DND-41 (cell line): ENCODE results near the gene SCNN1B.

ENCODE experiments used
- ATAC-seq: fragments of 200-7000 bp; cut with Tn5 transposase; 3 replicates; pipeline ENCODE4 v1.9.1; 2021; ENCODE audit warnings: low read depth; ENCODE audit not compliant: insufficient read depth
- DNase-seq: peaks from one replicate; pipeline ENCODE4 v3.0.0-alpha.2; 2020
- H2AFZ ChIP-seq: 2 replicates; pipeline ENCODE4 v1.6.0; 2012; ENCODE audit warnings: low read depth, low read length
- H3K27ac ChIP-seq: 2 replicates; pipeline ENCODE4 v1.5.1; 2012; ENCODE audit warnings: low read length, inconsistent platforms
- H3K27me3 ChIP-seq: fragments of 200-600 bp; sonication (generic); 2 replicates; pipeline ENCODE4 v1.6.0; 2012; ENCODE audit warnings: low read length, mild to moderate bottlenecking, inconsistent platforms; ENCODE audit not compliant: insufficient read depth, poor library complexity
- H3K36me3 ChIP-seq: 2 replicates; pipeline ENCODE4 v1.5.1; 2012; ENCODE audit warnings: low read length, inconsistent platforms; ENCODE audit not compliant: insufficient read depth
- H3K4me1 ChIP-seq: 2 replicates; pipeline ENCODE4 v1.5.1; 2012; ENCODE audit warnings: mild to moderate bottlenecking, low read length; ENCODE audit not compliant: insufficient read depth
- H3K4me2 ChIP-seq: 2 replicates; pipeline ENCODE4 v1.6.0; 2012; ENCODE audit warnings: mild to moderate bottlenecking, moderate library complexity, low read length, inconsistent platforms; ENCODE audit not compliant: insufficient read depth
- H3K4me3 ChIP-seq, 2 experiments: fragments of 200-600 bp in 1 of 2; shearing (Covaris generic) in 1 of 2; 2 replicates each; pipeline ENCODE4 v1.5.1; 2012 to 2016; ENCODE audit warnings: inconsistent platforms in 2 of 2, low read length in 2 of 2, mild to moderate bottlenecking in 2 of 2, low read depth in 1 of 2, moderate library complexity in 1 of 2
- H3K79me2 ChIP-seq: 2 replicates; pipeline ENCODE4 v1.6.0; 2012; ENCODE audit warnings: low read length, inconsistent platforms; ENCODE audit not compliant: insufficient read depth
- H3K9ac ChIP-seq: 2 replicates; pipeline ENCODE4 v1.6.0; 2012; ENCODE audit warnings: low read depth, mild to moderate bottlenecking, inconsistent platforms, low read length, moderate library complexity
- H3K9me3 ChIP-seq: 2 replicates; pipeline ENCODE4 v1.5.1; 2012; ENCODE audit warnings: low read length, moderate library complexity, mild to moderate bottlenecking, inconsistent platforms; ENCODE audit not compliant: insufficient read depth, severe bottlenecking
- H4K20me1 ChIP-seq: 2 replicates; pipeline ENCODE4 v1.6.0; 2012; ENCODE audit warnings: low read length; ENCODE audit not compliant: insufficient read depth
- CTCF ChIP-seq: IDR thresholded peaks from 2 replicates; pipeline ENCODE4 v1.5.1; 2012; ENCODE audit warnings: borderline replicate concordance, low read length, moderate library complexity, mild to moderate bottlenecking; ENCODE audit not compliant: poor library complexity, severe bottlenecking; ENCODE audit errors: extremely low read depth
- EZH2 ChIP-seq: IDR thresholded peaks from 3 replicates; pipeline ENCODE4 v1.6.1; 2012; ENCODE audit warnings: borderline replicate concordance, low read depth, mild to moderate bottlenecking, moderate library complexity, low read length, inconsistent platforms; ENCODE audit not compliant: severe bottlenecking

The SCNN1B gene

DNA sequence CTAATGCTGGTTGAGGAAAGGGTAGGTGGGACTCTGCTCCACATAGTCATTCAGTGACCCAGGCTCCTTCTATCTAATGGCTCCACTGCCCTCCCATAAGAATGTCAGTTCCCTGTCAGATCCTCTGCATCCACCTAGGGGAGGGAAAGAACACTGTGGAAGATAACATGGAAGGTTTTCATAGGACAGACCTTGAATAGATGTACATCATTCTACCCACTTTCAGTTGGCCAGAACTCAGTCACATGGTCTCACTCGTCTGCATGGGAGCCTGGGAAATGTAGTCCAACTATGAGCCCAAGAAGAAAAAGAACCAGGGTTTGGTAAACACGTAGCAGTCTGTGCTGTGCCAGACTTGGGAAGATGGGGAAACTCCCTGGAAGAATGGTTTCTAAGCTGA, 27.1 kb upstream of the SCNN1B start:
- Histone ChIP-seq H3K4me3 (no peak overlapping the region), H2AFZ (no peak overlapping the region), H4K20me1 (no peaks in the 10 kb centered on the region), H3K27me3 (no peaks in the 10 kb centered on the region), H3K27ac (no peak overlapping the region), H3K4me1 (no peaks in the 10 kb centered on the region), H3K4me2 (no peak overlapping the region), H3K9ac (no peak overlapping the region), H3K9me3 (no peaks in the 10 kb centered on the region), H3K36me3 (no peaks in the 10 kb centered on the region), H3K79me2 (no peaks in the 10 kb centered on the region)
- TF ChIP-seq EZH2 (no peak), CTCF (no peak)
- ATAC-seq = no peak
- DNase-seq = no peak

GRCh38 chr16:23276821-23277220, 25.3 kb upstream of the SCNN1B start:
- H3K4me3 ChIP-seq = no peak overlapping the region
- H3K27me3 ChIP-seq = peaks cover 4% of the 10 kb centered on the region
- no peak for DNase-seq
- no peak overlapping the region for H2AFZ ChIP-seq
- no peak for TF ChIP-seq EZH2
- TF ChIP-seq CTCF = no peak
- no peak overlapping the region for H3K9ac ChIP-seq
- H3K36me3 ChIP-seq = no peaks in the 10 kb centered on the region
- no peak overlapping the region for H3K27ac ChIP-seq
- no peaks in the 10 kb centered on the region for H4K20me1 ChIP-seq
- H3K79me2 ChIP-seq = no peaks in the 10 kb centered on the region
- no peak for ATAC-seq
- no peak overlapping the region for H3K4me2 ChIP-seq
- H3K4me1 ChIP-seq = no peaks in the 10 kb centered on the region
- H3K9me3 ChIP-seq = no peaks in the 10 kb centered on the region

DNA sequence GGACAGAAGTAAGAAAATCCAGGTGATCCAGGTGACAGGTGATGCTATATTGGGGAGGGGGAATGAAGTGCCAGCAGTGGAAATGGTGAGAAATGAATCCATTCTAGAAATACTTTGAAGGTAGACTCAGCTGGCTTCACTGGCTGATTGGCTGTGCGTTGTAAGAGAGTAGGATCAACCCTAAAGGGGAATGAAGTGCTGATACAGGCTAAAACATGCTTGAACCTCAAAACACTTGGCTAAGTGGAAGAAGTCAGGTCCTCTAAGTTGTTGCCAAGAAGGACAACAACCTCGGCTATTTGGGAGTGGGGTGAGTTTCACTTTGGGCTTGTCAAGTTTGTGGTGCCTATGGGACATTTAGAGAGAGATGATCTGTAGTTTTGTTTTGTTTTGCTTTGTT, 24.1 kb upstream of the SCNN1B start:
- Histone ChIP-seq H4K20me1 (no peaks in the 10 kb centered on the region), H3K4me1 (no peaks in the 10 kb centered on the region), H3K4me3 (no peak overlapping the region), H3K36me3 (no peaks in the 10 kb centered on the region), H3K27ac (no peak overlapping the region), H3K9ac (no peak overlapping the region), H3K4me2 (no peak overlapping the region), H3K79me2 (no peaks in the 10 kb centered on the region), H3K27me3 (peaks cover 4% of the 10 kb centered on the region), H3K9me3 (no peaks in the 10 kb centered on the region), H2AFZ (no peak overlapping the region)
- no peak for ATAC-seq
- TF ChIP-seq EZH2 (no peak), CTCF (no peak)
- no peak for DNase-seq

- H3K27me3 ChIP-seq = peaks cover 4% of the 10 kb centered on the region
- no peak for DNase-seq
- no peak overlapping the region for H3K4me3 ChIP-seq
- H3K79me2 ChIP-seq = no peaks in the 10 kb centered on the region
- H3K4me1 ChIP-seq = no peaks in the 10 kb centered on the region
- TF ChIP-seq CTCF (no peak), EZH2 (no peak)
- H3K27ac ChIP-seq = no peak overlapping the region
- H3K4me2 ChIP-seq = no peak overlapping the region
- ATAC-seq = no peak
- H4K20me1 ChIP-seq = no peaks in the 10 kb centered on the region
- no peak overlapping the region for H3K9ac ChIP-seq
- H3K9me3 ChIP-seq = no peaks in the 10 kb centered on the region
- H3K36me3 ChIP-seq = no peaks in the 10 kb centered on the region
- H2AFZ ChIP-seq = no peak overlapping the region
These were observed 22.4 kb upstream of the SCNN1B start for GRCh38 chr16:23279721-23280153.
